Measurements from ENCODE around the gene TCTA. TPM values are rescaled to one million over a fixed set of nuclear protein-coding genes. Genes with fewer than 3 reads are reported as not detected.
A peak's percentile ranks its signal among the peaks of the same experiment; 100 is the strongest.

The TCTA gene
- total RNA-seq, 2 experiments from 2014 or later = 9.5 to 10.9 TPM

- H3K9me3 Mint-ChIP-seq = no peaks in the 10 kb centered on the region
- no peak for DNase-seq
- H3K27me3 Mint-ChIP-seq = no peaks in the 10 kb centered on the region
- H3K4me3 Mint-ChIP-seq = peak overlapping the region; percentile 90
- peak overlapping the region; percentile 95 for H3K27ac Mint-ChIP-seq
- CTCF ChIA-PET = interaction anchor here (1.2 to 6.0 kb wide), 3 partner anchors 32 to 73 kb away, joined by 4 to 58 read pairs (median 15); partner anchors contain the start of gene USP4
- intact Hi-C loops (cut with micrococcal nuclease) = loop anchor here (1.0 to 10.0 kb wide), 7 partner anchors 9 to 388 kb away; partner anchors contain the start of genes DAG1, GPX1, IMPDH2 and NDUFAF3
- peaks cover 28% of the 10 kb centered on the region for H3K36me3 Mint-ChIP-seq
- POLR2A ChIA-PET = interaction anchor here (0.9 to 4.6 kb wide), 10 partner anchors 8 to 405 kb away, joined by 3 to 33 read pairs (median 8); partner anchors contain the start of genes DAG1, GPX1, NICN1 and QRICH1
- H3K4me1 Mint-ChIP-seq (ENCODE audit: low read depth) = peaks cover 65% of the 10 kb centered on the region
Observed at GRCh38 chr3:49412632-49413337, 562 bp downstream of the TCTA start.

DNA sequence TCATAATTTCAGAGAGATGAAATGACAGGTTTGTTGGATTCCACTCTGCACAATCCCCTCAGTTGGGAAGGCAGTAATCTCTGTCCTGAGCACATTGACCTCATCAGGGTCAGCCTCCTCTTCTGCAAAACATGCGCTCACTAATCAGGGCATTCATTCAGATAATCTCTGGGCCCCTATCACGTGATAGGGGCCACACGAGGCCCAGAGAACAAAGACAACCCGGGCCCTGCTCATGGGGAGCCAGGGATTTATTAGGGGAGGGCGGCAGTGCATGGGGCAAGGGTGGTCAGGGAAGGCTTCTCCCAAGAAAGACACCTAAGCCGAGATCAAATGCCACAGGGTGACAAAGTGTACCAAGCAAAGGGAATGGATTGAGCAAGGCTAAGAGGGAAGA lies 1.1 kb downstream of the TCTA start:
- intact Hi-C loops (cut with micrococcal nuclease) = loop anchor here (10.0 kb wide), 1 partner anchor 389 kb away; the partner anchor contains the start of genes IMPDH2 and NDUFAF3
- POLR2A ChIA-PET = interaction anchor here (1.0 to 4.6 kb wide), 2 partner anchors 8 to 73 kb away, joined by 4 to 33 read pairs; partner anchors contain the start of gene USP4
- Mint-ChIP-seq H3K27ac (peak overlapping the region; percentile 95), H3K4me3 (peak overlapping the region; percentile 90), H3K4me1 (ENCODE audit: low read depth) (peaks cover 64% of the 10 kb centered on the region), H3K9me3 (no peaks in the 10 kb centered on the region), H3K36me3 (peaks cover 28% of the 10 kb centered on the region), H3K27me3 (no peaks in the 10 kb centered on the region)
- CTCF ChIA-PET = interaction anchor here (1.2 to 6.0 kb wide), 4 partner anchors 31 to 74 kb away, joined by 4 to 58 read pairs (median 16); partner anchors contain the start of gene USP4
- DNase-seq = no peak

- H3K36me3 Mint-ChIP-seq = peaks cover 29% of the 10 kb centered on the region
- ChIA-PET POLR2A (interaction anchor here (4.6 kb wide), 1 partner anchor 75 kb away, joined by 33 read pairs; the partner anchor contains the start of gene USP4), CTCF (interaction anchor here (3.5 to 6.0 kb wide), 2 partner anchors 34 to 74 kb away, joined by 16 to 58 read pairs; partner anchors contain the start of gene USP4)
- intact Hi-C loops (cut with micrococcal nuclease) = loop anchor here (1.0 to 10.0 kb wide), 3 partner anchors 35 to 390 kb away; partner anchors contain the start of genes APEH, IMPDH2 and NDUFAF3
- DNase-seq = no peak
- peaks cover 60% of the 10 kb centered on the region for H3K4me1 Mint-ChIP-seq (ENCODE audit: low read depth)
- H3K27ac Mint-ChIP-seq = peak overlapping the region; percentile 95
- H3K27me3 Mint-ChIP-seq = no peaks in the 10 kb centered on the region
- H3K4me3 Mint-ChIP-seq = no peak overlapping the region
- no peaks in the 10 kb centered on the region for H3K9me3 Mint-ChIP-seq
Observed at GRCh38 chr3:49414753-49415152, 2.5 kb downstream of the TCTA start.

DNA sequence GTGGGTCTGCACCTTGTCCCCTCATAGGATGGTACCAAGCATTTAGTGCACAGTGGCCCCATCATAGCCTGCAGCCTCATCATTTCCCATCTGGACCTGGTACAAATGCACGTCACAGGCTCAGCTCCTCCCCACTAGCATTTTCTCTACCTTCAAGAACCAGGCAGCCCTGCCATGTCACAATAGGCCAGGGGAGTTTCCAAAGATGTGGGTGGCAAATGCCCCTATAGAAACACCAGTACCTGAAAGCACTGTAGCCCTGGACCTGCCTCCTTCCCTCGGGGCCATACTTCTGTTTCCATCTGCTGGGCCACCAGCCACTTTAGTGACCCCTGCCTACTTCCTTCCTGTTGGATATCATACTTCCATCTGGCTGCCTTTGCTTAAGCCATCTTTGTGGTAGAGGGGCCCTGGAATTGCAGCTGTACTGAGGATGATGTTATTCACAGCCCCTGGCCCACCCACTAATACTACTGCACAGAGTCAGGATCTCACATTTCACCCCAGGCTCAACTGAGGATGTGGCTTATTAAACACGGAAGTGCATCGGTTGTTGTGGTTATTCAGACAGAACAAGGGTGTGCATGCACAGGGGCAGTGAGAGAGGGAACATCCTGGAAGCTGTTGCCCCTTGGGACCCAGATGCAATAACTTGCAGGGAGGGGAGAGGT lies 3.8 kb downstream of the TCTA start:
- Mint-ChIP-seq H3K9me3 (no peaks in the 10 kb centered on the region), H3K4me3 (peak overlapping the region; percentile 34), H3K4me1 (ENCODE audit: low read depth) (peaks cover 62% of the 10 kb centered on the region), H3K36me3 (peaks cover 19% of the 10 kb centered on the region), H3K27ac (peak overlapping the region; percentile 95), H3K27me3 (no peaks in the 10 kb centered on the region)
- intact Hi-C loops (cut with micrococcal nuclease) = loop anchor here (1.0 to 10.0 kb wide), 4 partner anchors 13 to 391 kb away; partner anchors contain the start of genes APEH, IMPDH2, NDUFAF3 and NICN1
- CTCF ChIA-PET = interaction anchor here (0.9 to 6.0 kb wide), 11 partner anchors 9 to 256 kb away, joined by 3 to 58 read pairs (median 7); partner anchors contain the start of genes DAG1, NICN1 and USP4
- peak; percentile 87 for DNase-seq
- POLR2A ChIA-PET = interaction anchor here (0.6 to 2.4 kb wide), 6 partner anchors 10 to 77 kb away, joined by 3 to 11 read pairs (median 4); partner anchors contain the start of genes DAG1 and USP4

DNA sequence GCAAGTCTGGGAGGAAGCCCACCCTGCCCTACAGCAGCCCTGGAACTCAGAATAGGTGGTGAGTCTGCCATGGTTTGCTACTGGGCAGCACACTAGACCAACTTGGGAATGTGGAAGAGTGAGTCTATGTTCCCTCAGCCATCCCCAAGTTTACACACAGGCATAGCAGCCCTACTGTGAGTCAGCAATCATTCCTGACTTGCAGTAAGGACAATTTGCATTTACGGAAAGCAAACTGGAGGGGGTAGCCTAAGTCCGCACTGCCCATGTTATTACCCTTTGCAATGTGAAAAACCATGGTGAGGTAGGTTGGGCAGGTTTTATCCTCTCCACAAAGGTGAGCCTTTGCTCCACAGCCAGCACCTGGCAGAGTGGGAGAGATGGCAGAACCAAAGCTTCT lies 4.6 kb downstream of the TCTA start:
- CTCF ChIA-PET = interaction anchor here (2.6 to 6.0 kb wide), 3 partner anchors 11 to 77 kb away, joined by 9 to 58 read pairs (median 16); partner anchors contain the start of genes NICN1 and USP4

DNA sequence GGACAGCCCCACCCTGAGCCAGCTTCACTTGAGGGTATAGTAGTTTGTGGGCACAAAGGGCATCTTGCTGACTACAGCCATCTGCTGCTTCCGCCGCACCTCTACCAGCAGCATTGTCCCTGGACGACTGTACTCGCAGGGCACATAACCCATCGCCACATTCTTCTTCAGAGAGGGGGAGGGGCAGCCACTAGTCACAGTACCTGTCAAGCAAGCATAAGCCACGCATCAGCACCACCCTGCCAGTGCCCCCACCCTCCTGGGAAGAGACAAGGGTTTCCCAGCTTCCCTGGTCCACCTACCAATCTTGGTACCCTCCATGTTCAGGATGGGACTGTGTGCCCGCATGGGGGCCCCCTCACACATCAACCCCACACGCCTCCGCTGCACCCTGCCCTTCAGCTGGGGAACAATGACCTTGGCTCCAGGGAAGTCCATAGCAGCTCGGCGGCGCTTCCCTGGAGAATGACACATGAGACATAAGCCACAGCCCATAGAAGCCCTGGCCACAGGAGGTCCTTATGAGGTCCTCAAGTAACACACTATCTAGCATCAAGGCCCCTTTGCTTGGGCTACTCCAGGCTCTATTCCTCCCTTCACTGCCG lies 5.4 kb downstream of the TCTA start:
- H3K27ac Mint-ChIP-seq = peak overlapping the region; percentile 60
- intact Hi-C loops (cut with micrococcal nuclease) = loop anchor here (5.0 to 10.0 kb wide), 2 partner anchors 255 to 393 kb away; partner anchors contain the start of genes APEH, IMPDH2 and NDUFAF3
- peaks cover 13% of the 10 kb centered on the region for H3K36me3 Mint-ChIP-seq
- peaks cover 73% of the 10 kb centered on the region for H3K4me1 Mint-ChIP-seq (ENCODE audit: low read depth)
- ChIA-PET POLR2A (interaction anchor here (0.5 to 2.4 kb wide), 3 partner anchors 9 to 398 kb away, joined by 3 to 11 read pairs (median 3); no protein-coding TSS in a partner anchor), CTCF (interaction anchor here (2.6 to 6.0 kb wide), 2 partner anchors 11 to 32 kb away, joined by 9 to 58 read pairs; partner anchors contain the start of gene NICN1)
- no peak for DNase-seq
- H3K9me3 Mint-ChIP-seq = no peaks in the 10 kb centered on the region
- H3K27me3 Mint-ChIP-seq = no peaks in the 10 kb centered on the region
- no peak overlapping the region for H3K4me3 Mint-ChIP-seq

More for the DNA sequence above, 4.6 kb downstream of the TCTA start:
- H3K27ac Mint-ChIP-seq = peak overlapping the region; percentile 95
- intact Hi-C loops (cut with micrococcal nuclease) = loop anchor here (1.0 to 10.0 kb wide), 3 partner anchors 12 to 392 kb away; partner anchors contain the start of genes APEH, IMPDH2, NDUFAF3 and NICN1
- H3K4me1 Mint-ChIP-seq (ENCODE audit: low read depth) = peaks cover 70% of the 10 kb centered on the region
- POLR2A ChIA-PET = interaction anchor here (2.4 kb wide), 1 partner anchor 9 kb away, joined by 11 read pairs; no protein-coding TSS in a partner anchor
- H3K4me3 Mint-ChIP-seq = no peak overlapping the region
- no peaks in the 10 kb centered on the region for H3K27me3 Mint-ChIP-seq
- no peak for DNase-seq
- H3K36me3 Mint-ChIP-seq = peaks cover 18% of the 10 kb centered on the region
- no peaks in the 10 kb centered on the region for H3K9me3 Mint-ChIP-seq

DNA sequence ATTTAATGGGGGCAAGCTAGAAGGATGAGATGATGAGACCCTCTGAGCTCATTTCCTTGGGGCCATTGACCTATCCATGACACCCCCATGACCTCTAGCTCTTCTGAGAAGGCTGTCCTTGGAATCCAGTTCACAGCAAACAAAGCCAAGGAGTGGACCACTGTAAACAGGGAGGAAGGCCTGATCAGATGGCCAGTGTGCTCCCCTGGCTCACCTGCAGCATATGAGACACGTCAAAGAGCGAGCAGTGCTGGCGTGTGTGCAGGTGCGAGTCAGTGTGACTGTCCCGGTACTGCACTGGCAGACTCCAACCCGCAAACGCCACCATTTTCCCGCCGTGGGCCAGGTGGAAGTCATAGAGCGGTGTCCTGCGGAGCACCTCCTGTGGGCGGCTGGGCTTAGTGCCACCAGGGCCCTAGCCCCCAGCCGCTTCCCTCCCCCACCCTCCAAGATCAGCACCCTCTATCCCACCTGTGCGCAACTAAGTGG lies 9.7 kb downstream of the TCTA start:
- Mint-ChIP-seq H3K36me3 (peaks cover 7% of the 10 kb centered on the region), H3K4me1 (ENCODE audit: low read depth) (peaks cover 46% of the 10 kb centered on the region), H3K27me3 (no peaks in the 10 kb centered on the region), H3K4me3 (no peak overlapping the region), H3K9me3 (no peaks in the 10 kb centered on the region), H3K27ac (no peak overlapping the region)
- intact Hi-C loops (cut with micrococcal nuclease) = loop anchor here (1.0 kb wide), 2 partner anchors 7 to 10 kb away; partner anchors contain the start of genes NICN1 and TCTA
- DNase-seq = no peak
- POLR2A ChIA-PET = interaction anchor here (0.8 to 1.6 kb wide), 2 partner anchors 9 to 10 kb away, joined by 4 to 9 read pairs; partner anchors contain the start of genes RHOA and TCTA
- CTCF ChIA-PET = interaction anchor here (0.6 to 1.3 kb wide), 2 partner anchors 27 to 1287 kb away, joined by 3 to 5 read pairs; no protein-coding TSS in a partner anchor

DNA sequence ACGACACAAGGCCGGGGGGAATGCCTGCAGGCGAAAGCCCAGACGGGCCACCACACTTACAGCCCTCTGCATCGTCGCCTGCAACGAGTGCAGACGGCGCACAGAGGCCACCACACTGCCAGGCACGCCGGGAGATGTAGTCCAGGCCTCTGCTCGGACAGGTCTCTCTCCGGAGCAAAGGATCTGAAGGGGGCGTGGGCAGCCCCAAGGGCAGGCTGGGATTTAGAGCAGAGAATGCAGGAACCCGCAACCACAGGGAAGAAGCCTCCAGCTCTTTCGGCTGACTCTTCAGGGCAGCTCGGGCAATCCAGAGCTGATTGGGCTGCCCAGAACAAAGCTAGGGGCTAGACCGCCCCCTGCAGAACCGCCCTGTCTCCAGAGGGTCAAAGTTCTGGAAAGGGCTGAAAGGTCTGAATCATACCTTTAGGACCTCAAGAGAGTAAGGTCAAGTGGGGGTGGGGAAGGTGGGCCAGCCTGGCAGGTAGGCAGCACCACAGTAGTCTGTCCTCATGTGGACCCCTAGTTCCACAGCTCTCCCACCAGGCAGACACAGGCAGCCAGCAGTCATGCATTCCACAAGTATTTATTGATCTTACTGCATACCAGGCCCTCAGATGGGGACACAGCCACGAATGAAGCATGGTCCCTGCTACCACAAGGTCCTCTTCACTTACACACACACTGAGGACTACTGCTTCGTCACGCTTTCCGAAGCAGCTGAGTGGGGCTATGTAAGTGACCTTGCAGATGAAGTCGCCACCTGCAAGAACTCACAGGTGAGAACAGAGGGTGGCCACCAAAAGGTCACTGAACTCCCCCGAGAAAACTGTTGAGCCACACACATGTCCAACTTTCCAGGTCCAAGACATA lies 10.4 kb downstream of the TCTA start, which contains the start of gene AMT:
Gene AMT (minus strand): TSS at position 95 of the 870 bp plus-strand sequence. CDS start 23 bp downstream, at position 72.
- ChIA-PET CTCF (interaction anchor here (1.3 kb wide), 1 partner anchor 27 kb away, joined by 3 read pairs; no protein-coding TSS in a partner anchor), POLR2A (no interaction called here)
- Mint-ChIP-seq H3K9me3 (no peaks in the 10 kb centered on the region), H3K4me3 (no peak within 1 kb of the TSS), H3K27ac (peak within 1 kb of the TSS; percentile 48), H3K36me3 (peaks cover 7% of the 10 kb centered on the region), H3K4me1 (ENCODE audit: low read depth) (peaks cover 39% of the 10 kb centered on the region), H3K27me3 (no peaks in the 10 kb centered on the region)
- DNase-seq = no peak
- intact Hi-C loops (cut with micrococcal nuclease) = no loop called here

GRCh38 chr3:49424816-49425215 lies 12.6 kb downstream of the TCTA start:
- Mint-ChIP-seq H3K4me1 (ENCODE audit: low read depth) (peaks cover 36% of the 10 kb centered on the region), H3K36me3 (peaks cover 2% of the 10 kb centered on the region), H3K4me3 (no peak overlapping the region), H3K27me3 (no peaks in the 10 kb centered on the region), H3K27ac (no peak overlapping the region), H3K9me3 (no peaks in the 10 kb centered on the region)
- intact Hi-C loops (cut with micrococcal nuclease) = no loop called here
- POLR2A ChIA-PET = interaction anchor here (2.7 kb wide), 1 partner anchor 8 kb away, joined by 11 read pairs; no protein-coding TSS in a partner anchor
- DNase-seq = no peak
- CTCF ChIA-PET = interaction anchor here (1.1 kb wide), 1 partner anchor 9 kb away, joined by 3 read pairs; no protein-coding TSS in a partner anchor

DNA sequence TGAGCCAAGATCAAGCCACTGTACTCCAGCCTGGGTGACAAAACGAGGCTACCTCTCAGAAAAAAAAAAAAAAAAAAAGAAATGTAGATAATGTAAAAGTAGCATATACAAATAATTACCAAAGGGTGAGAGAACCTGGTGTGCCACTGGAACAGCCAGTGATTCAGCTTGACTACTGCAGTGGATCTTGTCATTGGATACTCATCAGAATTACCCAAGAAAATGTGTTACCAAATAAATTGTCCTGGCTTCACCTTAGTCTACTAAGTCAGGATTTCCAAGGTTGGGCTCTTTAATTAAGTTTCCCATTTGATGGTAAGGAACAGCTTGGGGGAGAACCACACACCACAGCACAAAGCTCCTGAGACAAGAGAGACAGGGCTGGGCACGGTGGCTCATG lies 15.4 kb downstream of the TCTA start:
- H3K27me3 Mint-ChIP-seq = no peaks in the 10 kb centered on the region
- H3K27ac Mint-ChIP-seq = no peak overlapping the region
- POLR2A ChIA-PET = interaction anchor here (1.3 to 2.7 kb wide), 3 partner anchors 8 to 42 kb away, joined by 7 to 11 read pairs (median 7); partner anchors contain the start of gene DAG1
- peaks cover 14% of the 10 kb centered on the region for H3K4me1 Mint-ChIP-seq (ENCODE audit: low read depth)
- intact Hi-C loops (cut with micrococcal nuclease) = no loop called here
- CTCF ChIA-PET = interaction anchor here (0.7 to 2.1 kb wide), 3 partner anchors 11 to 148 kb away, joined by 3 to 10 read pairs (median 9); partner anchors contain the start of gene USP4
- H3K9me3 Mint-ChIP-seq = no peaks in the 10 kb centered on the region
- DNase-seq = no peak
- peaks cover 2% of the 10 kb centered on the region for H3K36me3 Mint-ChIP-seq
- peak overlapping the region; percentile 77 for H3K4me3 Mint-ChIP-seq

Measured in activated CD4-positive, alpha-beta memory T cell treated with anti-CD3 and anti-CD28 coated beads for 36 hours (primary cell).